HepG2 (cell line): Measurements from ENCODE around the gene ARL4D. TPM values are rescaled to one million over a fixed set of nuclear protein-coding genes. Genes with fewer than 3 reads are reported as not detected.
A peak's percentile ranks its signal among the peaks of the same experiment; 100 is the strongest.

Experiments used
- ARNT2 ChIP-seq: sonication (generic); formaldehyde crosslinking; IDR thresholded peaks from 2 replicates; pipeline ENCODE4 v1.8.0; 2022; ENCODE audit warnings: mild to moderate bottlenecking, low read depth, missing genetic modification reagents, moderate library complexity
- BCL3 ChIP-seq: sonication (generic); formaldehyde crosslinking; IDR thresholded peaks from 2 replicates; pipeline ENCODE4 v1.5.1; 2020; ENCODE audit warnings: mild to moderate bottlenecking, missing genetic modification reagents, moderate library complexity
- FIP1L1 ChIP-seq: fragments of 200-400 bp; formaldehyde crosslinking; IDR thresholded peaks from 2 replicates; pipeline ENCODE4 v1.6.1; 2018; ENCODE audit warnings: low read depth, mild to moderate bottlenecking, low read length, moderate library complexity, borderline replicate concordance; ENCODE audit not compliant: insufficient read depth
- GATAD1 ChIP-seq: IDR thresholded peaks from 2 replicates; pipeline ENCODE4 v1.6.1; 2016; ENCODE audit warnings: missing genetic modification reagents, missing compliant biosample characterization
- HNRNPL ChIP-seq: fragments of 200-400 bp; formaldehyde crosslinking; IDR thresholded peaks from 2 replicates; pipeline ENCODE4 v1.6.1; 2017; ENCODE audit warnings: mild to moderate bottlenecking, low read depth, low read length
- HOXA7 ChIP-seq: sonication (generic); formaldehyde crosslinking; IDR thresholded peaks from 2 replicates; pipeline ENCODE4 v1.8.1; 2022; ENCODE audit warnings: mild to moderate bottlenecking, missing genetic modification reagents, moderate library complexity
- JDP2 ChIP-seq: sonication (generic); formaldehyde crosslinking; IDR thresholded peaks from 2 replicates; pipeline ENCODE4 v1.8.1; 2022; ENCODE audit warnings: missing genetic modification reagents, borderline replicate concordance
- KLF15 ChIP-seq: sonication (generic); formaldehyde crosslinking; IDR thresholded peaks from 2 replicates; pipeline ENCODE4 v1.8.1; 2023; ENCODE audit warnings: borderline replicate concordance, mild to moderate bottlenecking, inconsistent platforms, missing genetic modification reagents, mixed read lengths
- LCORL ChIP-seq, 2 experiments: fragments of 450-650 bp in 1 of 2; sonication (generic) in 1 of 2; formaldehyde crosslinking in 1 of 2; IDR thresholded peaks; 2 replicates each; pipeline versions ENCODE4 v1.5.0 to v1.6.1; 2017 to 2020; ENCODE audit warnings: antibody characterized with exemption in 1 of 2, missing genetic modification reagents in 1 of 2
- MED13 ChIP-seq: sonication (generic); formaldehyde crosslinking; IDR thresholded peaks from 2 replicates; pipeline ENCODE4 v1.5.0; 2020; ENCODE audit warnings: missing genetic modification reagents
- MYC ChIP-seq: sonication (generic); formaldehyde crosslinking; IDR thresholded peaks from 2 replicates; pipeline ENCODE4 v1.9.0; 2021; ENCODE audit warnings: missing genetic modification reagents, borderline replicate concordance
- NFE2 ChIP-seq: sonication (generic); formaldehyde crosslinking; IDR thresholded peaks from 2 replicates; pipeline ENCODE4 v1.4.0; 2020; ENCODE audit warnings: missing genetic modification reagents
- NKX3-1 ChIP-seq: sonication (generic); formaldehyde crosslinking; IDR thresholded peaks from 2 replicates; pipeline ENCODE4 v1.5.0; 2020; ENCODE audit warnings: missing genetic modification reagents
- POLR2AphosphoS2 ChIP-seq: IDR thresholded peaks from 2 replicates; pipeline ENCODE4 v1.6.1; 2011; ENCODE audit warnings: low read depth, low read length, improper control_type of control experiment
- RBM39 ChIP-seq: fragments of 200-400 bp; formaldehyde crosslinking; IDR thresholded peaks from one replicate; pipeline ENCODE4 v1.6.1; 2018; ENCODE audit warnings: antibody characterized with exemption, mild to moderate bottlenecking, low read depth, low read length; ENCODE audit not compliant: poor library complexity, severe bottlenecking
- RXRB ChIP-seq: IDR thresholded peaks from 2 replicates; pipeline ENCODE4 v1.6.1; 2016; ENCODE audit warnings: borderline replicate concordance, missing genetic modification reagents, missing compliant biosample characterization
- ZC3H4 ChIP-seq: sonication (generic); formaldehyde crosslinking; IDR thresholded peaks from 2 replicates; pipeline ENCODE4 v1.4.0; 2020; ENCODE audit warnings: missing genetic modification reagents, borderline replicate concordance
- ZFYVE20 ChIP-seq: sonication (generic); formaldehyde crosslinking; IDR thresholded peaks from 2 replicates; pipeline ENCODE4 v1.8.0; 2023; ENCODE audit warnings: low read depth, mild to moderate bottlenecking, moderate library complexity, missing genetic modification reagents, borderline replicate concordance
- ZIK1 ChIP-seq: sonication (generic); formaldehyde crosslinking; IDR thresholded peaks from 2 replicates; pipeline ENCODE4 v1.5.0; 2020; ENCODE audit warnings: mild to moderate bottlenecking, low read depth, missing genetic modification reagents, borderline replicate concordance
- ZNF12 ChIP-seq: sonication (generic); formaldehyde crosslinking; IDR thresholded peaks from 2 replicates; pipeline ENCODE4 v1.5.0; 2020; ENCODE audit warnings: missing genetic modification reagents
- ZNF260 ChIP-seq: sonication (generic); formaldehyde crosslinking; IDR thresholded peaks from 2 replicates; pipeline ENCODE4 v1.4.0; 2020; ENCODE audit warnings: missing genetic modification reagents, low read depth, mild to moderate bottlenecking, borderline replicate concordance
- ZNF264 ChIP-seq: sonication (generic); formaldehyde crosslinking; IDR thresholded peaks from 2 replicates; pipeline ENCODE4 v1.4.0; 2020; ENCODE audit warnings: missing genetic modification reagents
- ZNF296 ChIP-seq: sonication (generic); formaldehyde crosslinking; conservative IDR thresholded peaks from 2 replicates; pipeline ENCODE4 v1.5.0; 2020; ENCODE audit warnings: mild to moderate bottlenecking, missing genetic modification reagents
- ZNF30 ChIP-seq: sonication (generic); formaldehyde crosslinking; IDR thresholded peaks from 2 replicates; pipeline ENCODE4 v1.5.0; 2020; ENCODE audit warnings: mild to moderate bottlenecking, missing genetic modification reagents
- ZNF362 ChIP-seq: sonication (generic); formaldehyde crosslinking; IDR thresholded peaks from 2 replicates; pipeline ENCODE4 v1.4.0; 2020; ENCODE audit warnings: missing genetic modification reagents, mild to moderate bottlenecking, borderline replicate concordance
- ZNF607 ChIP-seq: sonication (generic); formaldehyde crosslinking; IDR thresholded peaks from 2 replicates; pipeline ENCODE4 v1.5.1; 2020; ENCODE audit warnings: missing genetic modification reagents, mild to moderate bottlenecking, borderline replicate concordance
- ZNF629 ChIP-seq: sonication (generic); formaldehyde crosslinking; conservative IDR thresholded peaks from 2 replicates; pipeline ENCODE4 v1.5.0; 2020; ENCODE audit warnings: missing genetic modification reagents
- ZSCAN12 ChIP-seq: sonication (generic); formaldehyde crosslinking; IDR thresholded peaks from 2 replicates; pipeline ENCODE4 v1.9.0; 2021; ENCODE audit warnings: mild to moderate bottlenecking, missing genetic modification reagents
- polyA plus RNA-seq, 8 experiments: library from polyadenylated mRNA; depleted of rRNA in 3 of 8; stranded (reverse) in 7 of 8; unstranded in 1 of 8; fragments of >200 nt; fragmentation: Illumina TruSeq in 4 of 8; extraction: Trizol in 4 of 8; gene quantifications; 2 replicates each; pipeline versions ENCODE4 v1.2.1 to v1.2.3, GENCODE V29; 2011 to 2016; ENCODE audit warnings: low read depth in 4 of 8, missing spikeins in 1 of 8, mixed read lengths in 1 of 8; ENCODE audit not compliant: insufficient read depth in 1 of 8
- total RNA-seq, 5 experiments: library from RNA; depleted of rRNA; stranded (reverse); fragments of >200 nt; fragmentation: Illumina TruSeq; extraction: Trizol; gene quantifications; 2 replicates each; pipeline ENCODE4 v1.2.3, GENCODE V29; 2016; ENCODE audit warnings: low read depth in 1 of 5

Gene ARL4D
- total and polyA plus RNA-seq, 2 of the 13 experiments (the other 11 are each of a cell fraction or from before 2014, with no cell fraction given): 9.0 to 25.9 TPM

GRCh38 chr17:43360739-43361505, 37.9 kb upstream of the ARL4D start (continued):
- TF ChIP-seq POLR2AphosphoS2 (peak; percentile 100), ZSCAN12 (CRISPR knock-in tag) (0 out of 2 replicates have a peak, but pooled peaks have one; percentile 66), ZNF629 (CRISPR knock-in tag) (peak; percentile 61; the same call in 1 of the 2 replicates), RBM39 (peak; percentile 85), ZNF12 (peak; percentile 88), ARNT2 (CRISPR knock-in tag) (peak; percentile 99), NFE2 (CRISPR knock-in tag) (no peak), KLF15 (CRISPR knock-in tag) (0 out of 2 replicates have a peak, but pooled peaks have one; percentile 39), ZFYVE20 (CRISPR knock-in tag) (peak; percentile 92; the same call in 1 of the 2 replicates), GATAD1 (peak; percentile 82), ZNF264 (CRISPR knock-in tag) (peak; percentile 94), BCL3 (CRISPR knock-in tag) (peak; percentile 69; the same call in 1 of the 2 replicates), ZNF30 (CRISPR knock-in tag) (0 out of 2 replicates have a peak, but pooled peaks have one; percentile 67), HOXA7 (CRISPR knock-in tag) (peak; percentile 93; the same call in 1 of the 2 replicates), ZNF362 (CRISPR knock-in tag) (peak; percentile 15; the same call in 1 of the 2 replicates), HNRNPL (peak; percentile 79; the same call in 1 of the 2 replicates), FIP1L1 (peak; percentile 97), ZNF607 (CRISPR knock-in tag) (peak; percentile 29; the same call in 1 of the 2 replicates), MED13 (CRISPR knock-in tag) (peak; percentile 93; the same call in 1 of the 2 replicates), JDP2 (CRISPR knock-in tag) (peak; percentile 97), ZC3H4 (CRISPR knock-in tag) (peak; percentile 100), MYC (peak; percentile 48; the same call in 1 of the 2 replicates), ZNF260 (CRISPR knock-in tag) (no peak), ZIK1 (peak; percentile 70), NKX3-1 (CRISPR knock-in tag) (peak; percentile 98), ZNF296 (CRISPR knock-in tag) (peak; percentile 34; the same call in 1 of the 2 replicates), RXRB (peak; percentile 91), LCORL (IDR thresholded peaks at IDR 0.05) (no peak), LCORL (CRISPR knock-in tag; IDR thresholded peaks at IDR 0.05) (peak; percentile 81)
